ENCODE measurements around the gene CYTL1. TPM values are rescaled to one million over a fixed set of nuclear protein-coding genes. Genes with fewer than 3 reads are reported as not detected.

Gene CYTL1
- total RNA-seq, 3 donors from 2014 or later, result 0.44 to 1.9 (median 0.66) TPM

DNA sequence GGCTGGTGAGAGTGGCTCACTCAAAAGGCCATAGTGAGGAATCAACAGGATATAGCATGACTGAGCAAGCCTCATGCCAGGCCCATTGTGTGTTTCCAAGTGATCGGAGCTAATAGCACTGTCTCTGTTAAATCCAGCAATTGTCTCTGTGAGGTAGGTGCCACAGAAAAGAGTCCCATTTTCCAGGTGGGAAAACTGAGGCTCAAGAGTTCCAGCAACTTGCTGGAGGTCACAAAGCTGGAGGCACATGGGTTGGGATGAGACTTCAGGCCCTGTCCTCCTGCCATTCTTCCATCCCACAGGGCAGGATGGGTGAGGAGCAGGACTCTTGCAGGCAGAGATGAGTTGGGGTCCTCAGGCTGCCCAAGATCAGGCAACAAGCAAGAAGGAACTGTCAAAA is 1.1 kb upstream of the CYTL1 start:
- H3K27me3 ChIP-seq, result peaks cover 0 to 16% of the 10 kb centered on the region in 2 donors
- H3K4me1 ChIP-seq, result no peaks in the 10 kb centered on the region
- TF ChIP-seq CTCF (IDR thresholded peaks at IDR 0.05) (no peak), POLR2AphosphoS5 (IDR thresholded peaks at IDR 0.05) (no peak), POLR2A (IDR thresholded peaks at IDR 0.05) (no peak)
- H3K36me3 ChIP-seq, result no peaks in the 10 kb centered on the region
- peaks cover 0 to 8% of the 10 kb centered on the region in 2 donors for H3K9me3 ChIP-seq
- no peak overlapping the region for H3K4me3 ChIP-seq
- intact Hi-C loops (cut with DNase I; ENCODE audit: low total_unique reads), result no loop called here
- H3K27ac ChIP-seq, result no peak overlapping the region
- no peak for DNase-seq (ENCODE audit: low spot score in 2 of 2)

DNA sequence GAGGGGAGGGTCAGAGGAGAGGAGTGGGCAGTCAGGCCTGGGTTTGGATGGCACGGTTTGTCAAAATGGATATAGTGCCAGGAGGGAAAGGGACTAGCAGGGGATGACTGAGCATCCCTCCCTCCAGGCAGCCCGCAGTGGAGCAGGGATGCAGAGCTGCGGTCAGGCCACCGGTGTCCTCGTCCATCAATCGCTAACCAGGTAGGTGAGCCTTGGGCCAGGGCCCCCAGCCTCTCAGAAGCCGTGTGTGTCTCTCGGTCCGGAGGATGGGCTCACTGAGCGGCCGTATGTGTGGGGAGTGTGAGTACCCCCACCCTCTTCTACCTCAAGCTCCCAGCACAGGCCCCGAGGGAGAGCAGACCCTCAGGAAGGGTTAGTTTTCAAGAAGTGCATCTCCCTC is 538 bp upstream of the CYTL1 start:
- DNase-seq (ENCODE audit: low spot score in 2 of 2), result no peak
- TF ChIP-seq CTCF (IDR thresholded peaks at IDR 0.05), result no peak
- no peak for TF ChIP-seq POLR2A (IDR thresholded peaks at IDR 0.05)
- TF ChIP-seq POLR2AphosphoS5 (IDR thresholded peaks at IDR 0.05), result no peak
- no peak overlapping the region for H3K4me3 ChIP-seq
- H3K27ac ChIP-seq, result no peak overlapping the region
- H3K27me3 ChIP-seq, result peaks cover 0 to 17% of the 10 kb centered on the region in 2 donors
- no peaks in the 10 kb centered on the region for H3K36me3 ChIP-seq
- H3K9me3 ChIP-seq, result peaks cover 0 to 8% of the 10 kb centered on the region in 2 donors
- intact Hi-C loops (cut with DNase I; ENCODE audit: low total_unique reads), result no loop called here
- no peaks in the 10 kb centered on the region for H3K4me1 ChIP-seq

- DNase-seq (ENCODE audit: low spot score in 2 of 2), result no peak
- H3K36me3 ChIP-seq, result no peaks in the 10 kb centered on the region
- no peak overlapping the region for H3K27ac ChIP-seq
- no peak for TF ChIP-seq POLR2AphosphoS5 (IDR thresholded peaks at IDR 0.05)
- no peak for TF ChIP-seq CTCF (IDR thresholded peaks at IDR 0.05)
- no peak for TF ChIP-seq POLR2A (IDR thresholded peaks at IDR 0.05)
- peaks cover 0 to 8% of the 10 kb centered on the region in 2 donors for H3K9me3 ChIP-seq
- no peak overlapping the region for H3K4me3 ChIP-seq
- peaks cover 0 to 20% of the 10 kb centered on the region in 2 donors for H3K27me3 ChIP-seq
- H3K4me1 ChIP-seq, result no peaks in the 10 kb centered on the region
- intact Hi-C loops (cut with DNase I; ENCODE audit: low total_unique reads), result no loop called here
Measured at GRCh38 chr4:5018603-5019002, 655 bp downstream of the CYTL1 start.

DNA sequence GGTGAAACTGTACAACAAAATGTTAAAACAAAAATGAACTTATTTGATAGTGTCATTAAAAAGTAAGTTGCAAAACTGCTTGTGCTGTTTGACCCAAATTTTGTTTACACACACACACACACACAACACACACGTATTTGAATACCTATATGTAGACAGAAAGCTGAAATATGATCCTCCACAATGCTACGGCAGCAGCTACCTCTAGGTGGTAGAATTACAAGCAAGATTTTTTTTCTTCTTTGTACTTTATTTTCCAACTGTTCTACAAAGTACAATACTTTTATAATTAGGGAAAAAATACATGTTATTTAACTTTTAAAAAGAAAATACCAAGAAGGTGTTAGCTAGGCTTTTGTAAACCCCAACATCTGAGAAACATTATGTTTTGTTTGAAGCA is 1.2 kb downstream of the CYTL1 start:
- DNase-seq (ENCODE audit: low spot score in 2 of 2), result no peak
- no peak for TF ChIP-seq POLR2AphosphoS5 (IDR thresholded peaks at IDR 0.05)
- TF ChIP-seq POLR2A (IDR thresholded peaks at IDR 0.05), result no peak
- no peak for TF ChIP-seq CTCF (IDR thresholded peaks at IDR 0.05)
- intact Hi-C loops (cut with DNase I; ENCODE audit: low total_unique reads), result no loop called here
- no peaks in the 10 kb centered on the region for H3K36me3 ChIP-seq
- H3K27me3 ChIP-seq, result peaks cover 0 to 20% of the 10 kb centered on the region in 2 donors
- peaks cover 0 to 6% of the 10 kb centered on the region in 2 donors for H3K9me3 ChIP-seq
- no peaks in the 10 kb centered on the region for H3K4me1 ChIP-seq
- no peak overlapping the region for H3K4me3 ChIP-seq
- H3K27ac ChIP-seq, result no peak overlapping the region

DNA sequence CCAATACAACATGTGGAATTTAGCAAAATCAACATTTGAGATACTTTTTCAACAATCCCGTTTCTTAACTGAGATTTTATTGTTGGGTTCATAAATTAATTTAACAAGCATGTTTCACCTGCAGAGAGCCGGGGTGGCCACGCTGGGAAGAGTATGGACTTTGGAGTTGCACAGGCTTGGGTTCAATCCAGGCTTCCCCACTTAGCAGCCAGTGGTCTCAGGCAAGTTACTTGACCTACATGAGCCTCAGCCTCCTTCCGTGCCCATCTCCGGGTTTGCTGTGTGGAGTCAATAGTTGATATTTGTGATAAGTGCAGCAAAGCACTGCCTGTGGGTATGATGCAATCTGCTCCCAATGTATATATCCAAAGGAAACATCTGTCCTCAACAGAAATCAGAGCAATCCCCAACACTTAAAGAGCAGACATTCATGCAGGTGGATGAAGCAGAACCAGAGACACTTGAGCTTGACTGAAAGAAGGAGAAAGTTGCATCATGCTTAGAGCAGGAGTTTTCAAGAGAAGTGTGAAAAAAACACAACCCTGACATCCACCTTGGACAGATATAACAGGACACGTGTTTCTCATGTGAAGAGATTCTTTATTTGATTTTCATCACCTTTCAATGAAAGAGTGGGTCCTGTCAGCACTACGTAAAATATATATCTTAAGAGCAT is 5.1 kb downstream of the CYTL1 start:
- no peak for DNase-seq (ENCODE audit: low spot score in 2 of 2)
- Histone ChIP-seq H3K27me3 (peaks cover 0 to 10% of the 10 kb centered on the region in 2 donors), H3K4me1 (no peaks in the 10 kb centered on the region), H3K9me3 (no peaks in the 10 kb centered on the region), H3K4me3 (no peak overlapping the region), H3K27ac (no peak overlapping the region), H3K36me3 (no peaks in the 10 kb centered on the region)
- no peak for TF ChIP-seq POLR2A (IDR thresholded peaks at IDR 0.05)
- TF ChIP-seq POLR2AphosphoS5 (IDR thresholded peaks at IDR 0.05), result no peak
- no peak for TF ChIP-seq CTCF (IDR thresholded peaks at IDR 0.05)
- intact Hi-C loops (cut with DNase I; ENCODE audit: low total_unique reads), result no loop called here

Data from breast epithelium (tissue), 4 donors.